H1 (cell line): ENCODE results near the gene TTI1. TPM values are rescaled to one million over a fixed set of nuclear protein-coding genes. Genes with fewer than 3 reads are reported as not detected.

Experiments used
- CTCF ChIA-PET: fragments of 300-600 bp; sonication (Branson Sonifier 250); formaldehyde crosslinking; loops from one replicate; lab custom pipeline; 2021; ENCODE audit not compliant: partially characterized antibody; lab: Charles Lee
- POLR2A ChIA-PET: fragments of 300-600 bp; sonication (Branson Sonifier 250); formaldehyde crosslinking; loops from one replicate; lab custom pipeline; 2021; ENCODE audit warnings: inconsistent platforms; ENCODE audit not compliant: partially characterized antibody; lab: Charles Lee
- DNase-seq, 2 experiments: peaks; one replicate each; pipeline versions ENCODE4 v3.0.0 to v3.0.0-alpha.2; 2010 to 2022; ENCODE audit warnings: low spot score in 2 of 2, low read depth in 1 of 2, mixed read lengths in 1 of 2
- FAIRE-seq: peaks from 2 replicates; lab custom pipeline; 2011; peaks lifted over from hg19 to GRCh38; lab: Jason Lieb, UNC
- H2AFZ ChIP-seq: 2 replicates; pipeline ENCODE4 v1.8.1; 2012; ENCODE audit warnings: low read length, inconsistent platforms
- H2AK5ac ChIP-seq: 2 replicates; pipeline ENCODE4 v1.6.1; 2013; ENCODE audit warnings: low read depth, low read length
- H2BK120ac ChIP-seq: replicated peaks from 2 replicates; pipeline ENCODE3; 2013; ENCODE audit warnings: low read depth, low read length, inconsistent platforms
- H2BK12ac ChIP-seq: 2 replicates; pipeline ENCODE4 v1.6.1; 2013; ENCODE audit warnings: low read depth, low read length
- H2BK15ac ChIP-seq: 2 replicates; pipeline ENCODE4 v1.6.1; 2013; ENCODE audit warnings: low read length
- H2BK20ac ChIP-seq: 2 replicates; pipeline ENCODE4 v1.6.1; 2013; ENCODE audit warnings: low read length
- H2BK5ac ChIP-seq: 2 replicates; pipeline ENCODE4 v1.6.1; 2013; ENCODE audit warnings: low read depth, low read length
- H3K14ac ChIP-seq: 2 replicates; pipeline ENCODE4 v1.6.1; 2013; ENCODE audit warnings: inconsistent platforms; ENCODE audit not compliant: insufficient read length
- H3K18ac ChIP-seq: 2 replicates; pipeline ENCODE4 v1.6.1; 2013; ENCODE audit warnings: low read length; ENCODE audit errors: extremely low read depth
- H3K23ac ChIP-seq: 2 replicates; pipeline ENCODE4 v1.6.1; 2013; ENCODE audit warnings: inconsistent platforms; ENCODE audit not compliant: insufficient read length
- H3K23me2 ChIP-seq: 2 replicates; pipeline ENCODE4 v1.6.1; 2013; ENCODE audit warnings: low read depth, low read length
- H3K27ac ChIP-seq: 2 replicates; pipeline ENCODE4 v1.6.1; 2011; ENCODE audit warnings: low read depth, low read length, inconsistent platforms
- H3K27me3 ChIP-seq, 4 experiments: replicated peaks in 1 of 4; 1 replicate in 1 of 4; 2 replicates in 3 of 4; pipeline versions ENCODE4 v1.6.1 to v1.8.1; 2011 to 2013; ENCODE audit warnings: low read length in 3 of 4, mild to moderate bottlenecking in 3 of 4, inconsistent platforms in 2 of 4, mixed read lengths in 2 of 4, moderate library complexity in 1 of 4; ENCODE audit not compliant: control insufficient read depth in 3 of 4, insufficient read depth in 3 of 4; ENCODE audit errors: extremely low read depth in 1 of 4
- H3K36me3 ChIP-seq, 4 experiments: 2 replicates each; pipeline versions ENCODE4 v1.6.1 to v1.8.1; 2011 to 2013; ENCODE audit warnings: mild to moderate bottlenecking in 4 of 4, low read length in 3 of 4, moderate library complexity in 2 of 4, control low read depth in 1 of 4, inconsistent platforms in 1 of 4; ENCODE audit not compliant: insufficient read depth in 4 of 4, control insufficient read depth in 2 of 4
- H3K4ac ChIP-seq: replicated peaks from 2 replicates; pipeline ENCODE3; 2013; ENCODE audit warnings: low read length, low read depth, mixed read lengths, inconsistent platforms; ENCODE audit not compliant: insufficient read length
- H3K4me1 ChIP-seq, 4 experiments: replicated peaks in 1 of 4; 1 replicate in 1 of 4; 2 replicates in 3 of 4; pipeline versions ENCODE4 v1.6.1 to v1.8.1; 2011 to 2013; ENCODE audit warnings: low read length in 3 of 4, inconsistent platforms in 2 of 4, mixed read lengths in 1 of 4; ENCODE audit not compliant: insufficient read depth in 4 of 4, control insufficient read depth in 3 of 4
- H3K4me2 ChIP-seq, 2 experiments: 2 replicates each; pipeline versions ENCODE4 v1.6.1 to v1.8.1; 2011 to 2013; ENCODE audit warnings: low read depth in 2 of 2, low read length in 2 of 2, control low read depth in 1 of 2, inconsistent platforms in 1 of 2, mild to moderate bottlenecking in 1 of 2; ENCODE audit not compliant: insufficient read depth in 1 of 2
- H3K4me3 ChIP-seq, 4 experiments: fragments of 200-600, 300-600 bp in 1 of 4; sonication (generic), shearing (Covaris generic), sonication (Bioruptor Twin) in 1 of 4; 2 replicates each; pipeline versions ENCODE4 v1.5.1 to v1.8.1; 2011 to 2016; ENCODE audit warnings: low read length in 4 of 4, low read depth in 3 of 4, control low read depth in 2 of 4, inconsistent platforms in 2 of 4, mild to moderate bottlenecking in 2 of 4, mixed read lengths in 1 of 4, moderate library complexity in 1 of 4; ENCODE audit not compliant: insufficient read depth in 2 of 4; ENCODE audit errors: extremely low read depth in 1 of 4
- H3K56ac ChIP-seq: replicated peaks from 2 replicates; pipeline ENCODE3; 2013; ENCODE audit warnings: low read depth, mild to moderate bottlenecking, mixed read lengths, low read length, inconsistent platforms; ENCODE audit not compliant: insufficient read length
- H3K79me1 ChIP-seq: 2 replicates; pipeline ENCODE4 v1.6.1; 2013; ENCODE audit warnings: low read depth, low read length, control low read depth
- H3K79me2 ChIP-seq, 2 experiments: 2 replicates each; pipeline versions ENCODE4 v1.6.1 to v1.8.1; 2012 to 2013; ENCODE audit warnings: low read length in 2 of 2, mild to moderate bottlenecking in 2 of 2, inconsistent platforms in 1 of 2; ENCODE audit not compliant: insufficient read depth in 2 of 2, control insufficient read depth in 1 of 2
- H3K9ac ChIP-seq, 4 experiments: replicated peaks in 1 of 4; 1 replicate in 1 of 4; 2 replicates in 3 of 4; pipeline versions ENCODE4 v1.6.1 to v1.8.1; 2011 to 2013; ENCODE audit warnings: low read depth in 3 of 4, low read length in 3 of 4, control low read depth in 2 of 4, mild to moderate bottlenecking in 2 of 4, moderate library complexity in 2 of 4, inconsistent platforms in 1 of 4; ENCODE audit errors: extremely low read depth in 1 of 4
- H3K9me3 ChIP-seq, 2 experiments: 2 replicates each; pipeline versions ENCODE4 v1.6.1 to v1.8.1; 2012 to 2013; ENCODE audit warnings: mild to moderate bottlenecking in 2 of 2, moderate library complexity in 2 of 2, control low read depth in 1 of 2, inconsistent platforms in 1 of 2, low read depth in 1 of 2, low read length in 1 of 2, mixed read lengths in 1 of 2; ENCODE audit not compliant: insufficient read depth in 2 of 2
- H4K20me1 ChIP-seq, 2 experiments: replicated peaks in 1 of 2; 2 replicates each; pipeline versions ENCODE3 to v1.8.1; 2011 to 2013; ENCODE audit warnings: inconsistent platforms in 2 of 2, low read length in 2 of 2, mild to moderate bottlenecking in 1 of 2; ENCODE audit not compliant: insufficient read depth in 2 of 2, control insufficient read depth in 1 of 2
- H4K5ac ChIP-seq: 2 replicates; pipeline ENCODE4 v1.6.1; 2013; ENCODE audit warnings: low read length, low read depth, mixed read lengths, inconsistent platforms; ENCODE audit not compliant: insufficient read length
- H4K8ac ChIP-seq: 2 replicates; pipeline ENCODE4 v1.8.0; 2013; ENCODE audit warnings: mild to moderate bottlenecking, moderate library complexity, low read length, inconsistent platforms; ENCODE audit not compliant: insufficient read depth; ENCODE audit errors: extremely low read depth
- H4K91ac ChIP-seq: replicated peaks from 2 replicates; pipeline ENCODE3; 2013; ENCODE audit warnings: low read length, mixed read lengths, inconsistent platforms; ENCODE audit not compliant: insufficient read length
- CTCF ChIP-seq, 3 experiments: IDR thresholded peaks; 1 replicate in 2 of 3; 2 replicates in 1 of 3; pipeline versions ENCODE4 v1.5.1 to v1.6.1; 2011; ENCODE audit warnings: low read length in 3 of 3, mild to moderate bottlenecking in 3 of 3, inconsistent platforms in 2 of 3, low read depth in 1 of 3, moderate library complexity in 1 of 3; ENCODE audit not compliant: insufficient read depth in 1 of 3; ENCODE audit errors: control extremely low read depth in 1 of 3
- EP300 ChIP-seq, 2 experiments: IDR thresholded peaks; 1 replicate in 1 of 2; 2 replicates in 1 of 2; pipeline ENCODE4 v1.6.1; 2011 to 2012; ENCODE audit warnings: low read depth in 2 of 2, low read length in 2 of 2, mild to moderate bottlenecking in 2 of 2, borderline replicate concordance in 1 of 2, inconsistent platforms in 1 of 2, moderate library complexity in 1 of 2
- RAD21 ChIP-seq, 2 experiments: IDR thresholded peaks in 1 of 2; conservative IDR thresholded peaks in 1 of 2; 2 replicates each; pipeline ENCODE4 v1.6.1; 2011; ENCODE audit warnings: low read depth in 2 of 2, low read length in 2 of 2, improper control_type of control experiment in 1 of 2, inconsistent platforms in 1 of 2, mild to moderate bottlenecking in 1 of 2, moderate library complexity in 1 of 2
- WGBS, 2 experiments: shearing (Covaris generic) in 1 of 2; methylation state at CpG; one replicate each; pipeline versions ENCODE4 v1.1.6 to v1.1.7; 2013 to 2015; ENCODE audit warnings: low lambda C conversion rate in 2 of 2, mixed read lengths in 2 of 2, inconsistent platforms in 1 of 2, low coverage in 1 of 2, missing lambda C conversion rate in 1 of 2; ENCODE audit not compliant: insufficient replicate concordance in 2 of 2, insufficient coverage in 1 of 2, insufficient read length in 1 of 2; ENCODE audit errors: extremely low coverage in 1 of 2, missing lambda C conversion rate in 1 of 2; 5-methylcytosine and 5-hydroxymethylcytosine counted together
- polyA plus RNA-seq, 7 experiments: library from polyadenylated mRNA; depleted of rRNA in 3 of 7; stranded (reverse) in 5 of 7; unstranded in 2 of 7; fragments of >200 nt in 5 of 7; fragments of 200-250 nt in 2 of 7; gene quantifications; 1 replicate in 5 of 7; 2 replicates in 1 of 7; 4 replicates in 1 of 7; pipeline versions ENCODE4 v1.2.1 to v1.2.3, GENCODE V29; 2011 to 2013; ENCODE audit warnings: missing spikeins in 2 of 7, mixed read lengths in 2 of 7
- total RNA-seq: library from RNA; stranded (reverse); fragmentation: NEBNext Ultra II Directional; extraction: Animal tissue kit (Norgen Biotek cat#: 25700); gene quantifications from 2 replicates; pipeline ENCODE4 v1.2.1, GENCODE V29; 2021

Gene TTI1
- total and polyA plus RNA-seq, 2 of the 8 experiments (the other 6 are each of a cell fraction or from before 2014, with no cell fraction given), result 34.1 to 47.0 TPM

DNA sequence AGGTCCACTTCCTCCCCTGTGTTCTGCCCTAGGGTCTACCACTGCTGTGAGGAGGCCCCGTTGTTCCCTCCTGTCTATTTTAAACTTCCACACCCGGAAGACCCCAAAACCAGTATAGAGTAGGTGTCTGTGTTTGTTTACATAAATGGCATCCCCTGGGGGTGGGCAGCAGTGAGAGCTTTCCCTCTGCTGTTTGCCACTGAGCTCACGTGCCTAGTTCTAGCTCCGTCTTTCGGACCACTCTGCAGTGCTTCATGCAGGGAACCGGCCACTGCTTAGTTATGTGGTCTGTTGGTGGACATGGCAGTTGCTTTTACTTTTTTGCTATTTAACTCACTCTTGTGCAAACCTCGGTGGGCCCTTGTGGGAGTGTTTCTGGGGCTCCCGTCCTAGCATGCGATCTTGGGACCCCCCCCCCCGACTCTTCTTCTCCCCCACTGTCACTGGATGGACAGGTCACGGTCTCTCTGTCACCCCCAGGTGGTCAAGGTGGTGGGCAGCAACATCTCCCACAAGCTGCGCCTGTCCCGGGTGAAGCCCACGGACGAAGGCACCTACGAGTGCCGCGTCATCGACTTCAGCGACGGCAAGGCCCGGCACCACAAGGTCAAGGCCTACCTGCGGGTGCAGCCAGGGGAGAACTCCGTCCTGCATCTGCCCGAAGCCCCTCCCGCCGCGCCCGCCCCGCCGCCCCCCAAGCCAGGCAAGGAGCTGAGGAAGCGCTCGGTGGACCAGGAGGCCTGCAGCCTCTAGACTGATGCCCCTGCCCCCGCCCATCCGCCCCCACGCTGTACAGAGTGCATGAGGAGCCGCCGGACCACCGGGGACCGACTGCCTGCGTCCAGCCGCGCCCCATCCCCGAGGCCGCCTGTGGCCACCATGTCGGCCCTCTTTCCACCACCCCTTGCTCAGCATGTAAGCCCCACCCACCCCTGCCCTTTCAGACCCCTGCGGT, 89.5 kb downstream of the TTI1 start:
- Histone ChIP-seq H3K27me3 (no peaks in the 10 kb centered on the region), H2AFZ (no peak overlapping the region), H3K4ac (peak overlapping the region; percentile 69), H3K23ac (no peak overlapping the region), H4K91ac (no peak overlapping the region), H4K8ac (no peak overlapping the region), H3K9ac (no peak overlapping the region), H3K4me3 (no peak overlapping the region), H3K36me3 (no peaks in the 10 kb centered on the region), H2BK12ac (no peak overlapping the region), H2BK5ac (no peak overlapping the region), H3K14ac (no peak overlapping the region), H3K4me2 (no peak overlapping the region), H2BK120ac (no peak overlapping the region), H3K79me2 (no peaks in the 10 kb centered on the region), H2BK15ac (no peak overlapping the region), H3K79me1 (no peaks in the 10 kb centered on the region), H3K9me3 (no peaks in the 10 kb centered on the region), H2AK5ac (no peak overlapping the region), H3K56ac (no peak overlapping the region), H3K27ac (no peak overlapping the region), H3K18ac (no peak overlapping the region), H4K5ac (no peak overlapping the region), H3K23me2 (no peaks in the 10 kb centered on the region; the same call in 1 of the 2 replicates), H3K4me1 (0 out of 7 replicates have a peak, but pooled peaks cover 0 to 4% (median 0%) of the 10 kb centered on the region in 4 experiments), H2BK20ac (no peak overlapping the region), H4K20me1 (peaks cover 0 to 1% of the 10 kb centered on the region in 2 experiments)
- POLR2A ChIA-PET, result interaction anchor here (0.6 to 1.0 kb wide), 3 partner anchors 10 to 1687 kb away, joined by 3 read pairs; no protein-coding TSS in a partner anchor
- CTCF ChIA-PET, result interaction anchor here (0.6 to 4.9 kb wide), 22 partner anchors 10 to 394 kb away, joined by 3 to 42 read pairs (median 4); no protein-coding TSS in a partner anchor
- DNase-seq (peak in 1 of 2 experiments; percentile 52), FAIRE-seq (no peak)
- TF ChIP-seq CTCF (IDR thresholded peaks at IDR 0.05; ENCODE audit: control extremely low read depth in 1 of 3, insufficient read depth in 1 of 3, low read depth in 1 of 3, low read length in 3 of 3) (peak; percentile 20 to 65 (median 44); a peak in 3 of 4 replicates), RAD21 (IDR thresholded peaks at IDR 0.05 in 1 of 2, conservative IDR thresholded peaks at IDR 0.05 in 1 of 2; ENCODE audit: low read depth in 2 of 2, low read length in 2 of 2) (peak; percentile 6 to 39; a peak in 2 of 4 replicates), EP300 (IDR thresholded peaks at IDR 0.05; ENCODE audit: borderline replicate concordance in 1 of 2, low read depth in 2 of 2, low read length in 2 of 2) (no peak)
- 92% methylated on average over 20 of the region's 47 CpGs; no CpG with 5 or more reads in 1 of the 2 experiments for WGBS, 2 experiments
